PC-9 (cell line): Measurements from ENCODE around the gene RNF19B. TPM values are rescaled to one million over a fixed set of nuclear protein-coding genes. Genes with fewer than 3 reads are reported as not detected.

Experiments
- BruUV-seq: library from RNA; stranded (reverse); fragments of 400-500 nt; replicated peaks from 2 replicates; lab custom pipeline; 2021; lab: Mats Ljungman, UMichigan
- CTCF ChIA-PET: fragments of 300-600 bp; sonication (Branson Sonifier 250); formaldehyde crosslinking; loops from one replicate; lab custom pipeline; 2022; ENCODE audit warnings: antibody characterized with exemption; lab: Charles Lee
- POLR2A ChIA-PET: fragments of 300-600 bp; sonication (Branson Sonifier 250); formaldehyde crosslinking; loops from one replicate; lab custom pipeline; 2022; ENCODE audit warnings: antibody characterized with exemption; ENCODE audit not compliant: unreplicated experiment; lab: Charles Lee
- DNase-seq, 2 experiments: peaks; one replicate each; pipeline versions ENCODE4 v3.0.0 to v3.0.0-alpha.2; 2015 to 2022; ENCODE audit warnings: mixed read lengths in 1 of 2
- H2AFZ ChIP-seq: fragments of 200-600 bp; sonication (generic); 2 replicates; pipeline ENCODE4 v1.8.1; 2017; ENCODE audit warnings: antibody characterized with exemption
- H3F3A ChIP-seq: fragments of 200-600 bp; sonication (generic); 2 replicates; pipeline ENCODE4 v1.8.1; 2017; ENCODE audit warnings: antibody characterized with exemption, mild to moderate bottlenecking, low read depth; ENCODE audit not compliant: insufficient read depth
- H3K27ac ChIP-seq: fragments of 200-600 bp; sonication (generic); 2 replicates; pipeline ENCODE4 v1.6.1; 2016; ENCODE audit warnings: mixed run types
- H3K27me3 ChIP-seq: fragments of 200-600 bp; sonication (generic); 2 replicates; pipeline ENCODE4 v1.6.1; 2016; ENCODE audit warnings: low read depth, mixed run types; ENCODE audit not compliant: insufficient read depth
- H3K36me3 ChIP-seq: fragments of 200-600 bp; sonication (generic); 2 replicates; pipeline ENCODE4 v1.6.1; 2016; ENCODE audit warnings: low read depth, mixed run types
- H3K4me1 ChIP-seq: fragments of 200-600 bp; sonication (generic); replicated peaks from 2 replicates; pipeline ENCODE4 v1.6.1; 2016; ENCODE audit warnings: mixed run types; ENCODE audit not compliant: insufficient read depth
- H3K4me2 ChIP-seq: fragments of 200-600 bp; sonication (generic); 2 replicates; pipeline ENCODE4 v1.6.1; 2017; ENCODE audit warnings: mixed run types
- H3K4me3 ChIP-seq: fragments of 200-600 bp; sonication (generic); 2 replicates; pipeline ENCODE4 v1.6.1; 2016; ENCODE audit warnings: mixed run types
- H3K79me2 ChIP-seq: fragments of 200-600 bp; sonication (generic); 2 replicates; pipeline ENCODE4 v1.6.1; 2017; ENCODE audit warnings: low read depth, mixed run types
- H3K9me2 ChIP-seq: fragments of 200-600 bp; sonication (generic); 2 replicates; pipeline ENCODE4 v1.8.1; 2017; ENCODE audit warnings: mild to moderate bottlenecking; ENCODE audit not compliant: insufficient read depth
- H3K9me3 ChIP-seq: fragments of 200-600 bp; sonication (generic); 2 replicates; pipeline ENCODE4 v1.8.1; 2016; ENCODE audit warnings: low read depth; ENCODE audit not compliant: insufficient read depth
- H4K20me1 ChIP-seq: fragments of 200-600 bp; sonication (generic); 2 replicates; pipeline ENCODE4 v1.8.1; 2017; ENCODE audit not compliant: insufficient read depth
- CTCF ChIP-seq: fragments of 200-600 bp; sonication (generic); conservative IDR thresholded peaks from 2 replicates; pipeline ENCODE4 v1.6.1; 2017; ENCODE audit warnings: mixed run types, antibody characterized with exemption, mild to moderate bottlenecking, moderate library complexity
- EZH2 ChIP-seq: fragments of 200-600 bp; sonication (generic); IDR thresholded peaks from 2 replicates; pipeline ENCODE4 v1.8.0; 2017; ENCODE audit warnings: antibody characterized with exemption, low read depth
- intact Hi-C: fragments of 100-400 bp; cut with micrococcal nuclease; formaldehyde crosslinking; loops from one replicate; pipeline ENCODE4 v1.10.0; 2022; ENCODE audit not compliant: unreplicated experiment
- total RNA-seq: library from RNA; stranded (reverse); gene quantifications from 2 replicates; pipeline ENCODE4 v1.2.3, GENCODE V29; 2021

Gene RNF19B
- total RNA-seq, 1 experiment from 2014 or later: 25.4 TPM

GRCh38 chr1:32969566-32969965, 5.0 kb upstream of the RNF19B start:
- no peaks in the 10 kb centered on the region for H3K9me3 ChIP-seq
- no TSS peak for BruUV-seq
- no peaks in the 10 kb centered on the region for H3K36me3 ChIP-seq
- ChIA-PET CTCF (interaction anchor here (0.6 to 1.1 kb wide), 6 partner anchors 11 to 271 kb away, joined by 3 to 6 read pairs (median 4); no protein-coding TSS in a partner anchor), POLR2A (interaction anchor here (0.6 to 0.9 kb wide), 7 partner anchors 14 to 318 kb away, joined by 3 to 9 read pairs (median 3); partner anchors contain the start of gene RBBP4)
- no peaks in the 10 kb centered on the region for H3K79me2 ChIP-seq
- intact Hi-C loops: loop anchor here (2.0 kb wide), 1 partner anchor 39 kb away; no protein-coding TSS in a partner anchor
- peaks cover 31% of the 10 kb centered on the region for H3F3A ChIP-seq
- TF ChIP-seq CTCF: no peak
- no peak for TF ChIP-seq EZH2
- no peaks in the 10 kb centered on the region for H3K9me2 ChIP-seq
- peak overlapping the region; percentile 51 for H3K27ac ChIP-seq
- H2AFZ ChIP-seq: no peak overlapping the region
- H4K20me1 ChIP-seq: no peaks in the 10 kb centered on the region
- no peaks in the 10 kb centered on the region for H3K27me3 ChIP-seq
- DNase-seq: peak; percentile 48 to 92
- no peak overlapping the region for H3K4me3 ChIP-seq
- H3K4me1 ChIP-seq: peaks cover 34% of the 10 kb centered on the region
- H3K4me2 ChIP-seq: peak overlapping the region; percentile 46

- no peaks in the 10 kb centered on the region for H3K27me3 ChIP-seq
- H3F3A ChIP-seq: peaks cover 31% of the 10 kb centered on the region
- no peak for DNase-seq
- H4K20me1 ChIP-seq: peaks cover 4% of the 10 kb centered on the region; the same call in 1 of the 2 replicates
- intact Hi-C loops: loop anchor here (2.0 kb wide), 1 partner anchor 41 kb away; no protein-coding TSS in a partner anchor
- peaks cover 37% of the 10 kb centered on the region for H3K4me1 ChIP-seq
- H3K27ac ChIP-seq: no peak overlapping the region
- no peak overlapping the region for H3K4me3 ChIP-seq
- no peaks in the 10 kb centered on the region for H3K9me2 ChIP-seq
- H3K79me2 ChIP-seq: peaks cover 10% of the 10 kb centered on the region
- CTCF ChIA-PET: no interaction called here
- H3K36me3 ChIP-seq: no peaks in the 10 kb centered on the region
- H2AFZ ChIP-seq: no peak overlapping the region
- no peak overlapping the region for H3K4me2 ChIP-seq
- TF ChIP-seq EZH2: no peak
- TF ChIP-seq CTCF: no peak
- POLR2A ChIA-PET: no interaction called here
- no TSS peak for BruUV-seq
- no peaks in the 10 kb centered on the region for H3K9me3 ChIP-seq
These were observed 3.4 kb upstream of the RNF19B start for GRCh38 chr1:32967888-32968568.

GRCh38 chr1:32966900-32967299, 2.3 kb upstream of the RNF19B start:
- H3K4me2 ChIP-seq: no peak overlapping the region
- no peaks in the 10 kb centered on the region for H3K9me3 ChIP-seq
- H3K36me3 ChIP-seq: no peaks in the 10 kb centered on the region
- no peak overlapping the region for H3K27ac ChIP-seq
- H3K27me3 ChIP-seq: no peaks in the 10 kb centered on the region
- CTCF ChIA-PET: interaction anchor here (0.7 kb wide), 1 partner anchor 69 kb away, joined by 6 read pairs; no protein-coding TSS in a partner anchor
- intact Hi-C loops: no loop called here
- DNase-seq: no peak
- peaks cover 42% of the 10 kb centered on the region for H3K4me1 ChIP-seq
- no peak overlapping the region for H3K4me3 ChIP-seq
- BruUV-seq: no TSS peak
- peaks cover 21% of the 10 kb centered on the region for H3K79me2 ChIP-seq
- H3F3A ChIP-seq: peaks cover 33% of the 10 kb centered on the region
- TF ChIP-seq EZH2: no peak
- H3K9me2 ChIP-seq: no peaks in the 10 kb centered on the region
- POLR2A ChIA-PET: no interaction called here
- H2AFZ ChIP-seq: no peak overlapping the region
- peaks cover 10% of the 10 kb centered on the region; the same call in 1 of the 2 replicates for H4K20me1 ChIP-seq
